GM10248 (cell line): Measurements from ENCODE around the gene GSX2.

Experiments
- CTCF ChIA-PET: fragments of 300-600 bp; sonication (Branson Sonifier 250); formaldehyde crosslinking; extraction: SDS; loops from one replicate; lab custom pipeline; 2021; ENCODE audit warnings: antibody characterized with exemption; lab: Yijun Ruan, JAX
- POLR2A ChIA-PET: fragments of 350-650 bp; sonication (Branson Sonifier 250); formaldehyde crosslinking; extraction: SDS; loops from one replicate; lab custom pipeline; 2020; ENCODE audit warnings: antibody characterized with exemption; lab: Yijun Ruan, JAX
- DNase-seq: peaks from one replicate; pipeline ENCODE4 v3.0.0; 2012; ENCODE audit errors: extremely low spot score
- CTCF ChIP-seq: IDR thresholded peaks from 2 replicates; pipeline ENCODE4 v1.5.1; 2012; ENCODE audit warnings: mild to moderate bottlenecking, low read depth; ENCODE audit errors: extremely low read depth, missing control alignments, control extremely low read depth

Gene GSX2

GRCh38 chr4:54094451-54094850 lies 5.5 kb upstream of the GSX2 start:
- POLR2A ChIA-PET: no interaction called here
- no peak for DNase-seq
- no peak for TF ChIP-seq CTCF
- CTCF ChIA-PET: interaction anchor here (1.4 to 1.9 kb wide), 2 partner anchors 139 to 186 kb away, joined by 4 read pairs; no protein-coding TSS in a partner anchor

- ChIA-PET POLR2A (no interaction called here), CTCF (no interaction called here)
- no peak for TF ChIP-seq CTCF
- no peak for DNase-seq
These were observed 4.7 kb upstream of the GSX2 start for GRCh38 chr4:54095110-54095825.

GRCh38 chr4:54096295-54096962 lies 3.5 kb upstream of the GSX2 start:
- TF ChIP-seq CTCF: no peak
- ChIA-PET POLR2A (no interaction called here), CTCF (interaction anchor here (1.1 to 1.7 kb wide), 2 partner anchors 11 to 138 kb away, joined by 3 to 5 read pairs; no protein-coding TSS in a partner anchor)
- no peak for DNase-seq

- ChIA-PET CTCF (interaction anchor here (1.1 to 1.7 kb wide), 2 partner anchors 10 to 137 kb away, joined by 3 to 5 read pairs; no protein-coding TSS in a partner anchor), POLR2A (no interaction called here)
These were observed 2.8 kb upstream of the GSX2 start for GRCh38 chr4:54097152-54097551.

GRCh38 chr4:54098375-54098774 lies 1.6 kb upstream of the GSX2 start:
- POLR2A ChIA-PET: no interaction called here
- TF ChIP-seq CTCF: no peak
- CTCF ChIA-PET: interaction anchor here (1.2 kb wide), 1 partner anchor 135 kb away, joined by 4 read pairs; no protein-coding TSS in a partner anchor

More at GRCh38 chr4:54097152-54097551, 2.8 kb upstream of the GSX2 start:
- DNase-seq: no peak
- no peak for TF ChIP-seq CTCF

GRCh38 chr4:54099287-54099747 lies 646 bp upstream of the GSX2 start:
- TF ChIP-seq CTCF: no peak
- ChIA-PET CTCF (no interaction called here), POLR2A (no interaction called here)
- no peak for DNase-seq

More at GRCh38 chr4:54098375-54098774, 1.6 kb upstream of the GSX2 start:
- no peak for DNase-seq
